Kidney capillary endothelial cell (primary cell): Measurements from ENCODE around the gene GK.
"Not testable (repeated sequence)": the region's sequence is repeated elsewhere in the genome, so short reads cannot be mapped to it uniquely, and the experiment has no call there.

ENCODE experiments used
- DNase-seq: peaks from one replicate; pipeline ENCODE4 v3.0.0-alpha.2; 2018; ENCODE audit warnings: low spot score

Gene GK

GRCh38 chrX:30653415-30654131 is at the start of gene GK:
Gene GK (plus strand): TSS chrX:30653423. CDS start chrX:30653538, 115 bp downstream.
- DNase-seq: no peak

GRCh38 chrX:30607155-30607554 is 46.1 kb upstream of the GK start:
- DNase-seq: no peak

GRCh38 chrX:30610026-30610425 is 43.2 kb upstream of the GK start:
- no peak for DNase-seq

GRCh38 chrX:30612250-30612655 is 41.0 kb upstream of the GK start:
- no peak for DNase-seq

- DNase-seq: no peak
Measured at GRCh38 chrX:30613721-30614120, 39.5 kb upstream of the GK start.

GRCh38 chrX:30615229-30615628 is 38.0 kb upstream of the GK start:
- no peak for DNase-seq

GRCh38 chrX:30618160-30618765 is 35.0 kb upstream of the GK start:
- no peak for DNase-seq

GRCh38 chrX:30620125-30620524 is 33.1 kb upstream of the GK start:
- DNase-seq: no peak

- peak; percentile 19 for DNase-seq
Measured at GRCh38 chrX:30620980-30621618, 32.1 kb upstream of the GK start.

- no peak for DNase-seq
Measured at GRCh38 chrX:30622361-30622760, 30.9 kb upstream of the GK start.

GRCh38 chrX:30626402-30626801 is 26.8 kb upstream of the GK start:
- no peak for DNase-seq

GRCh38 chrX:30627818-30628652 is 25.2 kb upstream of the GK start:
- no peak for DNase-seq

- DNase-seq: not testable (repeated sequence)
Measured at GRCh38 chrX:30634070-30634469, 19.2 kb upstream of the GK start.

- DNase-seq: no peak
Measured at GRCh38 chrX:30635630-30636029, 17.6 kb upstream of the GK start.

GRCh38 chrX:30637874-30638815 is 15.1 kb upstream of the GK start:
- no peak for DNase-seq

- DNase-seq: not testable (repeated sequence)
Measured at GRCh38 chrX:30639702-30640101, 13.5 kb upstream of the GK start.

GRCh38 chrX:30642642-30643041 is 10.6 kb upstream of the GK start:
- DNase-seq: no peak

GRCh38 chrX:30643313-30643821 is 9.9 kb upstream of the GK start:
- no peak for DNase-seq

- no peak for DNase-seq
Measured at GRCh38 chrX:30649859-30650258, 3.4 kb upstream of the GK start.

GRCh38 chrX:30652527-30653414 is 452 bp upstream of the GK start:
- DNase-seq: peak; percentile 68
